Measurements from ENCODE around the gene NIPAL3. TPM values are rescaled to one million over a fixed set of nuclear protein-coding genes. Genes with fewer than 3 reads are reported as not detected.
"Not testable (repeated sequence)": the region's sequence is repeated elsewhere in the genome, so short reads cannot be mapped to it uniquely, and the experiment has no call there.

NIPAL3 gene
- total and polyA plus RNA-seq, 2 donors (not counting 3 experiments of a cell fraction or from before 2014, with no cell fraction given), result 15.5 to 16.0 TPM

GRCh38 chr1:24491577-24492360 lies 76.2 kb downstream of the NIPAL3 start:
- no peaks in the 10 kb centered on the region for H3K27me3 ChIP-seq (ENCODE audit: control insufficient read depth in 2 of 2, insufficient read depth in 2 of 2, low read length in 2 of 2)
- dilution Hi-C loops (cut with MboI; ENCODE audit: extremely low pct_ligation_motif_present, low sequenced_read_pairs) (no loop called here), intact Hi-C loops (cut with micrococcal nuclease) (no loop called here)
- DNase-seq (ENCODE audit: low read depth, low spot score), result no peak
- no TSS peak for BruUV-seq (replicated peaks)
- no peak overlapping the region for H3K4me3 ChIP-seq (replicated peaks in 1 of 3; ENCODE audit: insufficient read depth in 1 of 3, low read depth in 1 of 3, low read length in 3 of 3)
- H4K20me1 ChIP-seq (replicated peaks; ENCODE audit: control insufficient read depth, extremely low read depth, insufficient read depth, low read length), result no peaks in the 10 kb centered on the region
- no peak for TF ChIP-seq POLR2AphosphoS5 (IDR thresholded peaks at IDR 0.05; ENCODE audit: insufficient read depth, low read depth, low read length)
- no peak for TF ChIP-seq GATA2 (IDR thresholded peaks at IDR 0.05; ENCODE audit: insufficient read depth, insufficient read length, low read depth, low read length)
- TF ChIP-seq CTCF (IDR thresholded peaks at IDR 0.05; ENCODE audit: extremely low read depth in 1 of 2, insufficient read depth in 1 of 2, low read depth in 1 of 2, low read length in 2 of 2), result no peak
- TF ChIP-seq FOS (IDR thresholded peaks at IDR 0.05; ENCODE audit: borderline replicate concordance, insufficient read depth, low read length), result no peak
- no peak for TF ChIP-seq MYC (IDR thresholded peaks at IDR 0.05; ENCODE audit: low read depth, low read length)
- no peak for TF ChIP-seq JUN (IDR thresholded peaks at IDR 0.05; ENCODE audit: borderline replicate concordance, insufficient read depth, insufficient read length, low read depth)
- no peak for TF ChIP-seq EZH2 (IDR thresholded peaks at IDR 0.05; ENCODE audit: borderline replicate concordance, low read depth, low read length, severe bottlenecking)
- TF ChIP-seq MAX (IDR thresholded peaks at IDR 0.05; ENCODE audit: insufficient read depth, insufficient read length), result no peak
- TF ChIP-seq POLR2A (IDR thresholded peaks at IDR 0.05; ENCODE audit: low read depth, low read length), result no peak
- H3K79me2 ChIP-seq (ENCODE audit: control insufficient read depth, insufficient read depth, low read length), result no peaks in the 10 kb centered on the region
- H3K4me1 ChIP-seq (ENCODE audit: control insufficient read depth, extremely low read depth, insufficient read depth, low read length), result no peaks in the 10 kb centered on the region
- H2AFZ ChIP-seq (ENCODE audit: low read depth, low read length), result no peak overlapping the region
- no peak overlapping the region for H3K27ac ChIP-seq (ENCODE audit: insufficient read depth, low read depth, low read length)
- no peaks in the 10 kb centered on the region for H3K36me3 ChIP-seq (ENCODE audit: control insufficient read depth in 2 of 2, extremely low read depth in 1 of 2, insufficient read depth in 2 of 2, low read length in 2 of 2)
- H3K9me1 ChIP-seq (replicated peaks; ENCODE audit: control insufficient read depth, extremely low read depth, insufficient read depth, low read length), result no peaks in the 10 kb centered on the region
- ChIA-PET CTCF (interaction anchor here (0.5 to 2.4 kb wide), 3 partner anchors 18 to 292 kb away, joined by 3 to 7 read pairs (median 3); no protein-coding TSS in a partner anchor), POLR2A (no interaction called here)
- H3K9ac ChIP-seq (replicated peaks; ENCODE audit: extremely low read depth, insufficient read depth, low read length), result no peak overlapping the region
- no peak for FAIRE-seq
- H3K9me3 ChIP-seq (replicated peaks; ENCODE audit: control insufficient read depth, insufficient read depth, low read length), result no peaks in the 10 kb centered on the region
- no peak overlapping the region for H3K4me2 ChIP-seq (ENCODE audit: insufficient read depth, low read length)

GRCh38 chr1:24492935-24493334 lies 77.3 kb downstream of the NIPAL3 start:
- H3K4me3 ChIP-seq (replicated peaks in 1 of 3; ENCODE audit: insufficient read depth in 1 of 3, low read depth in 1 of 3, low read length in 3 of 3); H3K4me2 ChIP-seq (ENCODE audit: insufficient read depth, low read length); BruUV-seq (replicated peaks); H4K20me1 ChIP-seq (replicated peaks; ENCODE audit: control insufficient read depth, extremely low read depth, insufficient read depth, low read length); H3K27me3 ChIP-seq (ENCODE audit: control insufficient read depth in 2 of 2, insufficient read depth in 2 of 2, low read length in 2 of 2); FAIRE-seq; H3K9ac ChIP-seq (replicated peaks; ENCODE audit: extremely low read depth, insufficient read depth, low read length); CTCF ChIA-PET; dilution Hi-C loops (cut with MboI; ENCODE audit: extremely low pct_ligation_motif_present, low sequenced_read_pairs); DNase-seq (ENCODE audit: low read depth, low spot score); H2AFZ ChIP-seq (ENCODE audit: low read depth, low read length); H3K9me3 ChIP-seq (replicated peaks; ENCODE audit: control insufficient read depth, insufficient read depth, low read length); H3K9me1 ChIP-seq (replicated peaks; ENCODE audit: control insufficient read depth, extremely low read depth, insufficient read depth, low read length); H3K4me1 ChIP-seq (ENCODE audit: control insufficient read depth, extremely low read depth, insufficient read depth, low read length); H3K36me3 ChIP-seq (ENCODE audit: control insufficient read depth in 2 of 2, extremely low read depth in 1 of 2, insufficient read depth in 2 of 2, low read length in 2 of 2); H3K79me2 ChIP-seq (ENCODE audit: control insufficient read depth, insufficient read depth, low read length); intact Hi-C loops (cut with micrococcal nuclease); POLR2A ChIA-PET; H3K27ac ChIP-seq (ENCODE audit: insufficient read depth, low read depth, low read length): not testable (repeated sequence)
